22Rv1 (cell line): ENCODE results near the gene DGKD.

Source experiments
- H3K27ac ChIP-seq: fragments of 450-650 bp; 2 replicates; pipeline ENCODE4 v1.5.1; 2017
- ZFX ChIP-seq: fragments of 450-650 bp; IDR thresholded peaks from 2 replicates; pipeline ENCODE4 v1.6.1; 2017; ENCODE audit warnings: antibody characterized with exemption, borderline replicate concordance
- TF ChIP-seq, protein P1 (sequence below): fragments of 450-650 bp; IDR thresholded peaks from 2 replicates; pipeline ENCODE4 v1.5.1; 2017; ENCODE audit warnings: mild to moderate bottlenecking

The DGKD gene

DNA sequence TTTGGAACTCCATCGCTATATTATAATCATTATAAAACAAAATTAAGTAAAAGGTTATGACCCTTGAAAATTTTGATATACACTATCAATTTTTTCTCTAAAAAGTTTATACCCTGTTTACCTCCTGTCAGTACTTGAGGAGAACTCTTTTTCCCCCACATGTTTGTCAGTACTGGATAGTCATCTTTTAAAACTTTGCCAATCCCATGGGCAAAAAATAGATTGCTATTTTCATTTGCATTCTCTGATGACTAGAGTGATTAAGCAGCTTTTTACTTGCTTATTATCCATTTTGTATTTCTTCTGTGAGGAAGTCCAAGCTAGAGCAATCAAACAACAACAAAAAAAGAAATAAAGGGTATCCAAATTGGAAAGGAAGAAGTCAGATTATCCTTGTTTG, 76.4 kb downstream of the DGKD start:
- no peak for TF ChIP-seq ZFX
- TF ChIP-seq, protein P1, sequence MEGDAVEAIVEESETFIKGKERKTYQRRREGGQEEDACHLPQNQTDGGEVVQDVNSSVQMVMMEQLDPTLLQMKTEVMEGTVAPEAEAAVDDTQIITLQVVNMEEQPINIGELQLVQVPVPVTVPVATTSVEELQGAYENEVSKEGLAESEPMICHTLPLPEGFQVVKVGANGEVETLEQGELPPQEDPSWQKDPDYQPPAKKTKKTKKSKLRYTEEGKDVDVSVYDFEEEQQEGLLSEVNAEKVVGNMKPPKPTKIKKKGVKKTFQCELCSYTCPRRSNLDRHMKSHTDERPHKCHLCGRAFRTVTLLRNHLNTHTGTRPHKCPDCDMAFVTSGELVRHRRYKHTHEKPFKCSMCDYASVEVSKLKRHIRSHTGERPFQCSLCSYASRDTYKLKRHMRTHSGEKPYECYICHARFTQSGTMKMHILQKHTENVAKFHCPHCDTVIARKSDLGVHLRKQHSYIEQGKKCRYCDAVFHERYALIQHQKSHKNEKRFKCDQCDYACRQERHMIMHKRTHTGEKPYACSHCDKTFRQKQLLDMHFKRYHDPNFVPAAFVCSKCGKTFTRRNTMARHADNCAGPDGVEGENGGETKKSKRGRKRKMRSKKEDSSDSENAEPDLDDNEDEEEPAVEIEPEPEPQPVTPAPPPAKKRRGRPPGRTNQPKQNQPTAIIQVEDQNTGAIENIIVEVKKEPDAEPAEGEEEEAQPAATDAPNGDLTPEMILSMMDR: no peak
- H3K27ac ChIP-seq: no peak overlapping the region

DNA sequence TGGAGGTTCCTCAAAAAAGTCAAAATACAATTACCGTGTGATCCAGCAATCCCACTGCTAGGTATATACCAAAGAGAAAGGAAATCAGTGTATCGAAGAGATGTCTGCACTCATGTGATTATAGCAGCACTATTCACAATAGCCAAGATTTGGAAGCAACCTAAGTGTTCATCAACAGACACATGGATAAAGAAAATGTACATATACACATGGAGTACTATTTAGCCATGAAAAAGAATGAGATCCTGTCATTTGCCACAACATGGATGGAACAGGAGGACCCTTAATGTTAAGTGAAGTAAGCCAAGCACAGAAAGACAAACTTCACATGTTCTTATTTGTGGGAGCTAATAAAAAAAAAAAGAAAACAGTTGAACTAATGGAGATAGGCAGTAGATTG, 78.7 kb downstream of the DGKD start:
- no peak for TF ChIP-seq ZFX
- TF ChIP-seq, protein P1: no peak
- no peak overlapping the region for H3K27ac ChIP-seq

DNA sequence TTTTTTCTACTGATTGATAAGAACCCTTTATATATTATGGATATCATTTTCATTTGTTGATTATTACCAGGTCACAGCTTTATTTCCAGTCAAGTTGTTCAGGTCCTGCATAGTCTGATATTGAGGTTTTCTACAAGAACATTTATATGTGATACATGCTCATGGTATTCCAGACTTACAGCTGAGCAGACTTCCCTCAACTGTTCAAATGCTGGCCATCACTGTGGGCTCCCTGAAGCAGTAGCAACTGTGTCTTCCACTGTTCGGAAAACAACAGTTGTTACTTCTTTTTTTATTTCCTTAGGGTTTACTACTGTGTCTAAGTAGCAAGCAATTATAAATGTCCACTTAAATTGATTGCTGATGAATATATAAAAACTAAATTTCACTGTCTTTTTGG, 79.5 kb downstream of the DGKD start:
- no peak overlapping the region for H3K27ac ChIP-seq
- TF ChIP-seq ZFX: no peak
- TF ChIP-seq, protein P1: no peak

DNA sequence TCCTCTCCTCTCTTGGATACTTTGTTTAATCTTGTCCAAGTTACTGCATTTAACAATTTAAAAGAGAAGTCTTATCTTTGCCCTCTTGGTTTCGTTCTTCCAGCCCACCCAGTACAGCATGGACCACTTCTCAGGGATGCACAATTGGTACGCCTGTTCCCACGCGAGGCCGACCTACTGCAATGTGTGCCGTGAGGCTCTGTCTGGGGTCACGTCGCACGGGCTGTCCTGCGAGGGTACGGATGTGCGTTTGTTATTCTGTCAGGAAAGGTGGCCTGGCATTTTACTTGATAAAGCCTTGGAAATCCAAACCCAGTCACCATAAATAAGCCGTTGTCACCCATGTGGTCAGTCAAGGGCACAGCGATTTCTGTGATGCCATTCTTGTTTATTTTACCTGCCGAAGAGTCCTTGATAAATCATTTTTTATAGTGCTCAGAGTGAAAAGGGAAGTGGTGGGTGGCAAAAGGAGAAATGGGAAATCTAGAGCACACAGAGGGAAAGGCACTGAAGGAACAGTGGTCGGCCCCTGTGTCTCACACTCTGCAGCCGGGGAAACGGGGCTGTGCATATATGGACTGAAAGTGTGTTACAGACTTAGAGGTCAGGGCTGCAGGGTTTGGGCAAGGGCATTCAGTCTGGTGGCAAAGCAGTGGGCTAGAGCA, 80.5 kb downstream of the DGKD start:
- no peak overlapping the region for H3K27ac ChIP-seq
- TF ChIP-seq, protein P1: no peak
- TF ChIP-seq ZFX: no peak

DNA sequence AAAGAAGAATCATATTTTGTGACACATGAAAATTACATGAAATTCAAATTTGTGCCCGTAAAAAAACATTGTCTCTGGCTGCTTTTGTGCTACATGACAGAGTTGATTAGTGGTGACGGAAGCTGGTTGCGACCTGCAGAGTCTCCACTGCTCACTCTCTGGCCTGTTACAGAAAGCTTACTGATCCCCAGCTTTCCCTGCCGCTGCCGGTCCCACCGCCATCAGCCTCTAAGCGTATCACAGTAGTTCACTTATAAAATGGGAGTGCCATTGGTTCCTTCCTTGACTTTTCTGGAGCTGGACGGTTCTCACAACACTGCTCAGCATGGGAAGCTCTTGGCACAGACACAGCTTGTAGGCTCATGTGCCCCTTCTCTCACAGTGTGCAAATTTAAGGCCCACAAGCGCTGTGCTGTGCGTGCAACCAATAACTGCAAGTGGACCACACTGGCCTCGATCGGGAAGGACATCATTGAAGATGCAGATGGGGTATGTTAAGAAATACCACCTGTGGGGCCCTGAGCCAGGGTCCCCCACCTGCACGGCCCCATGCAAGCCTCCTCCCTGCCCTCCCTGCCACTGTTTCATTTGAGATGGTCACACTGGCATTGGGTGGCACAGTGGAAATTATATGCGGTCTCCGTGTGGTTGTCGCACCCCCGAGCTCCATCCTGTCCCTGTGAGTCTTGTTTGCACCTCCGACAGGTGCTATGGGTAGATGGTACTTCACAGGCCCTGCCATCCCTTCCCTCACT, 81.3 kb downstream of the DGKD start:
- no peak overlapping the region for H3K27ac ChIP-seq
- TF ChIP-seq, protein P1: no peak
- no peak for TF ChIP-seq ZFX

DNA sequence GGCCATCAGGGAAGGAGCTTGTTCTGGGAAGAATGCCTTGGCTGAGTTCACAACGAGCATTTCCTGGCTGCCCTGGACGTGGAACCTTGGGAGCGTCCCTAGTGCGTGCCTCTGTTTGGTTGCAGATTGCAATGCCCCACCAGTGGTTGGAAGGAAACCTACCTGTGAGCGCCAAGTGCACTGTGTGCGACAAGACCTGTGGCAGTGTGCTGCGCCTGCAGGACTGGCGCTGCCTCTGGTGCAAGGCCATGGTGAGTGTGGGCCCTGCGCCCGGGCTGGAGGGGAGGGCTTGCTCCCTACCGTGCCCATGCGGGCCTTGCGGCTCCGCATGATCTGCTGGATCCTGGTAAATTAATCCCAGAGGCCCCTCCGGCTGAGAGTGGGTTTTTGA, 81.9 kb downstream of the DGKD start:
- H3K27ac ChIP-seq: no peak overlapping the region
- TF ChIP-seq, protein P1: no peak
- TF ChIP-seq ZFX: no peak

DNA sequence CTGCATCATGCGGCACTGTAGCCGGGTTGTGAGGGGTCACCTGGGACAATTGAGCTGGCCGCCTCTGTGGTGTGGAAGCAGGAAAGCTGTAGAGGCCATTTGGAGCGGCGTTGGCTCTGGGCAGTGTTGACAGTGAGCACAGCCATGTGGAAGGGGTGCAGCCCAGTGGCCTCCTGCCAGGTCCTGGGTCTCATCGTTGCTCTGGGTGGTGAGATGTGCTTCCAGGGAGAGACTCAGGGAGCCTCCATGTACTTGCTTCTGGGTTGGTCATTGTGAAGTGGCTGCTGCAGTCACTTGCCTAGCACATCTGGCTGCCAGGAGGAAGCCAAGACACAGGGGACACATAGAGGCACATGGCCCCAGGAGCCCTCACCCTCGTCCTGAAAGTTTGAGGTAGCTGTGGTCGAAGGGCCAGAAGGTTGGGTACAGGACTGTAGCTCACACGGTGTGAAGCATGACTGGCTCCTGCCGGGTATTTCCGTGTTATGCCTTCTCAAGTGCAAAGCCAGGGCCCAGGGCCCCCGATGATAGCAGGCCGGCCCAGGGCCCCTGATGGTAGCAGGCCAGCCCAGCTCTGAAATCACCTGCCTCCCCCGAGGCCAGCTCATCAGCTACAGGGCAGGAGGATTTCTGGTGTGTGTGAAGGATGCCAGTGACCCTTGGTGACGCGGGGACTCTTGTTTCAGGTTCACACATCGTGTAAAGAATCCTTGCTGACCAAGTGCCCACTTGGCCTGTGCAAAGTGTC, 82.6 kb downstream of the DGKD start:
- H3K27ac ChIP-seq: no peak overlapping the region
- no peak for TF ChIP-seq ZFX
- TF ChIP-seq, protein P1: no peak
